Gastroesophageal sphincter (tissue), 4 donors: Measurements from ENCODE around the gene ATG2A. TPM values are rescaled to one million over a fixed set of nuclear protein-coding genes. Genes with fewer than 3 reads are reported as not detected.

Source experiments
- ATAC-seq: fragments of 150-250 bp; one replicate; pipeline ENCODE4 v1.9.1; 2016; ENCODE audit warnings: mild to moderate bottlenecking, moderate library complexity
- H3K27ac ChIP-seq, 4 donors: fragments of 200-600 bp; sonication (generic) in 3 of 4; 1 replicate in 3 of 4; 2 replicates in 1 of 4; pipeline ENCODE4 v1.5.1; 2016 to 2019
- H3K27me3 ChIP-seq: fragments of 200-600 bp; sonication (generic); one replicate; pipeline ENCODE4 v1.5.1; 2019
- H3K36me3 ChIP-seq, 2 donors: fragments of 200-600 bp; sonication (generic); one replicate each; pipeline ENCODE4 v1.5.1; 2019; ENCODE audit warnings: control low read depth in 1 of 2
- H3K4me1 ChIP-seq, 3 donors: fragments of 200-600 bp; sonication (generic); 1 replicate in 2 of 3; 2 replicates in 1 of 3; pipeline ENCODE4 v1.5.1; 2016 to 2019; ENCODE audit warnings: control low read depth in 2 of 3
- H3K4me3 ChIP-seq, 2 donors: fragments of 200-600 bp; sonication (generic); one replicate each; pipeline ENCODE4 v1.5.1; 2019; ENCODE audit warnings: mild to moderate bottlenecking in 1 of 2, moderate library complexity in 1 of 2
- H3K9me3 ChIP-seq, 3 donors: fragments of 200-600 bp; sonication (generic); one replicate each; pipeline ENCODE4 v1.5.1; 2017 to 2019; ENCODE audit warnings: control low read depth in 2 of 3
- EP300 ChIP-seq: sonication (generic); formaldehyde crosslinking; IDR thresholded peaks from one replicate; pipeline ENCODE4 v1.6.1; 2017; ENCODE audit warnings: antibody characterized with exemption, mild to moderate bottlenecking
- POLR2A ChIP-seq, 2 donors: fragments of 450-650 bp; IDR thresholded peaks; one replicate each; pipeline ENCODE4 v1.6.1; 2017; ENCODE audit warnings: antibody characterized with exemption in 2 of 2, mild to moderate bottlenecking in 2 of 2, moderate library complexity in 1 of 2
- POLR2AphosphoS5 ChIP-seq: sonication (generic); formaldehyde crosslinking; IDR thresholded peaks from one replicate; pipeline ENCODE4 v1.6.1; 2017; ENCODE audit warnings: antibody characterized with exemption
- WGBS, 2 donors: methylation state at CpG; one replicate each; pipeline ENCODE4 v1.1.5; 2018; ENCODE audit warnings: low coverage in 1 of 2; 5-methylcytosine and 5-hydroxymethylcytosine counted together
- total RNA-seq, 4 donors: library from RNA; depleted of rRNA; stranded (reverse); fragments of >200 nt; gene quantifications; one replicate each; pipeline ENCODE4 v1.1.0, GENCODE V29; 2016
- TF ChIP-seq, protein P1 (sequence below), 4 experiments: fragments of 200-600 bp in 2 of 4; fragments of 450-650 bp in 2 of 4; sonication (generic) in 1 of 4; IDR thresholded peaks; one replicate each; pipeline ENCODE4 v1.5.1; 2017 to 2019; ENCODE audit warnings: antibody characterized with exemption in 4 of 4, mild to moderate bottlenecking in 2 of 4, moderate library complexity in 2 of 4

ATG2A gene
- total RNA-seq, 4 donors from 2014 or later = 18.8 to 27.2 (median 26.3) TPM

DNA sequence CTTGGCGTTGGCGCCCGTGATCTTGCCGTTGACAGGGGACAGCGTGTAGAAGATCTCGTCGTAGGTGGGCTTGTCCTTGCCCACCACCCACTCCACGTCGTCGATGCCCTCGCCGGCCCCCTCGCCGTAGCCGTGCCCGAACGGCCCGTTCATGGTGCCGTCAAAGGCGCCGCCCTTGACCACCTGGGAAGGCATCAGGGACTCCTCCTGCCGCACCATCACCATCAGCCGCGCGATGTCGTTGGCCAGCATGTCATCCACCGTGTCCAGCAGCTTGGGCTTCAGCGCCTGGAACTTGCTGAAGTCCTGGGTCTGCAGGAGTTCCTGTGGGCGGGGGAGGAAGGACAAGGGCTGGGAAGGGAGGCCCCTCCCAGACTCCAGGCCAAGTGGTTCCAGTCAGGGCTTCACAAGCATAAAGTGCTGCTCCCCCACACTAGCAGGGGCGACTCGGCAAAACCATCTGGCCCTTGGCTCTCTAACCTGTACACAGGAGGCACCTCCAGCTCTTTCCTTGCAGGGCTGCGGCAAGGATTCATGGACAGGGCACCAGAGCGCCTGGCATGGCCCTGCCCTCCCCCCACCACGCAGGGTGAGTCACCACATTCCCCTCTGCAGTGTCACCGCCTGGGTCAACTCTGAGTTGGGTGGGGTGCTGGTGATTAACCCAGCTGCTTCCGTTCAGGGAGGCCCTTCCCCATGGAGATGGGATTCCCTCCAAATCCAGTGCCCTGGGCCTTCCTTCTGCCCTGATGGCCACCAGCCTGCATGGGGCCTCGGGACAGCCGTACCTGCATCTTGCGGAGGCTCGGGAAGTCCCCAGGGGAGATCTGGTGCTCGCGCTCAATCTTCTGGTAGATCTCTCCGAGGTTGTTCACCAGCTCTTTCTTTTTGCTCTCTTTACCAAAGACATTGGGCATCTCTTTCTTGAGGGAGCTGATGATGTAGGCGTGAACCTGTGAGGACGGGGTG lies 62.2 kb downstream of the ATG2A start:
- H3K27ac ChIP-seq = peak overlapping the region; percentile 85 to 97 (median 94)
- peaks cover 15 to 99% (median 67%) of the 10 kb centered on the region in 3 donors for H3K4me1 ChIP-seq
- no peak overlapping the region for H3K4me3 ChIP-seq
- peak; percentile 88 for ATAC-seq
- no peaks in the 10 kb centered on the region for H3K27me3 ChIP-seq
- WGBS, 2 donors = 40 to 59% methylated on average over 1 to 15 of the region's 45 CpGs
- peaks cover 0 to 54% of the 10 kb centered on the region in 2 donors for H3K36me3 ChIP-seq
- H3K9me3 ChIP-seq = no peaks in the 10 kb centered on the region
- TF ChIP-seq, protein P1, sequence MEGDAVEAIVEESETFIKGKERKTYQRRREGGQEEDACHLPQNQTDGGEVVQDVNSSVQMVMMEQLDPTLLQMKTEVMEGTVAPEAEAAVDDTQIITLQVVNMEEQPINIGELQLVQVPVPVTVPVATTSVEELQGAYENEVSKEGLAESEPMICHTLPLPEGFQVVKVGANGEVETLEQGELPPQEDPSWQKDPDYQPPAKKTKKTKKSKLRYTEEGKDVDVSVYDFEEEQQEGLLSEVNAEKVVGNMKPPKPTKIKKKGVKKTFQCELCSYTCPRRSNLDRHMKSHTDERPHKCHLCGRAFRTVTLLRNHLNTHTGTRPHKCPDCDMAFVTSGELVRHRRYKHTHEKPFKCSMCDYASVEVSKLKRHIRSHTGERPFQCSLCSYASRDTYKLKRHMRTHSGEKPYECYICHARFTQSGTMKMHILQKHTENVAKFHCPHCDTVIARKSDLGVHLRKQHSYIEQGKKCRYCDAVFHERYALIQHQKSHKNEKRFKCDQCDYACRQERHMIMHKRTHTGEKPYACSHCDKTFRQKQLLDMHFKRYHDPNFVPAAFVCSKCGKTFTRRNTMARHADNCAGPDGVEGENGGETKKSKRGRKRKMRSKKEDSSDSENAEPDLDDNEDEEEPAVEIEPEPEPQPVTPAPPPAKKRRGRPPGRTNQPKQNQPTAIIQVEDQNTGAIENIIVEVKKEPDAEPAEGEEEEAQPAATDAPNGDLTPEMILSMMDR (IDR thresholded peaks at IDR 0.05) = no peak
- no peak for TF ChIP-seq EP300
- no peak for TF ChIP-seq POLR2A (IDR thresholded peaks at IDR 0.05)
- peak; percentile 99 for TF ChIP-seq POLR2AphosphoS5

DNA sequence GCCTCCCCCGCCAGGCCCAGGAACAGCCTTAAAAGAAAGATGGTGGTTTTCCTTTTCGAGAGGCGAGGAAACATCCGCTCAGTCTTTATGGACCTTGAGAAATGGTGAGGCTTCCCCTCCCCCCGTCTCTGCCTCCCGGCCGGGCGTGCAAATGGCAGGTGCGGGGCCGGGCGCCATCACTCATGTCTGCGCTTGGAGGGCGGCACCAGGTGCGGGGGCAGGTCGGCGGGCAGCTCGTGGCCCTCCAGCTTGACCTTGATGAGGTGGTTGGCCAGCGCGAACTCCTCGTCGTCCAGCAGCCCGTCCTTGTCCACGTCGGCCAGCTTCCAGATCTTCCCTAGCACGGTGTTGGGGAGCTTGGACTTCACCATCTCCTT lies 62.9 kb downstream of the ATG2A start:
- TF ChIP-seq, protein P1 (IDR thresholded peaks at IDR 0.05) = no peak
- TF ChIP-seq EP300 (no peak), POLR2A (IDR thresholded peaks at IDR 0.05) (no peak), POLR2AphosphoS5 (no peak)
- Histone ChIP-seq H3K4me1 (peaks cover 15 to 99% (median 73%) of the 10 kb centered on the region in 3 donors), H3K9me3 (no peaks in the 10 kb centered on the region), H3K27ac (peak overlapping the region; percentile 85 to 97 (median 94)), H3K27me3 (no peaks in the 10 kb centered on the region), H3K36me3 (peaks cover 0 to 47% of the 10 kb centered on the region in 2 donors), H3K4me3 (no peak overlapping the region)
- ATAC-seq = no peak
- WGBS, 2 donors = 87% methylated on average over 3 of the region's 25 CpGs; no CpG with 5 or more reads in 1 of the 2 donors

DNA sequence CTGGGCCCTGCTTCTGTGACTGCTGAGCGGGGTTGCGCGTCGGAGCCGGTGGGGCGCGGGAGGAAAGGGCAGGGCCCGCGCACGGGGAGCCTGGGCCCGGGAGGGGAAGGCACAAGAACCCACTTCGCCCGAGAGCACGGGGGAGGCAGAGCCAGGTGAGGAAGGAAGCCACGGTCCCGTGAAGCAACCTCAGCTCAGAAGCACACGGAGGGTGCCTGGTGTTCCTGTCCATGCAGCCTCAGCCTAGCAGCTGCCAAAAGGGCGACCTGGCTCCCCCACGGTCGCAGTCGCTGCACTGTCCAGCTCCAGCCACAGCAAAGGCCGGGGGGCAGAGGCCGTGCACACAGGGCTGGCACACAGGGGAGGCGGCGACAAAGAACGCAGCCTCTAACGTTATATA lies 63.3 kb downstream of the ATG2A start:
- peak overlapping the region in 3 of 4 donors; percentile 90 to 97 (median 97) for H3K27ac ChIP-seq
- TF ChIP-seq POLR2AphosphoS5 (no peak), POLR2A (IDR thresholded peaks at IDR 0.05) (no peak), EP300 (no peak)
- TF ChIP-seq, protein P1 (IDR thresholded peaks at IDR 0.05) = no peak
- 73 to 81% methylated on average over 17 to 19 of the region's 27 CpGs for WGBS, 2 donors
- no peak overlapping the region for H3K4me3 ChIP-seq
- no peak for ATAC-seq
- H3K36me3 ChIP-seq = peaks cover 0 to 42% of the 10 kb centered on the region in 2 donors
- H3K27me3 ChIP-seq = no peaks in the 10 kb centered on the region
- H3K9me3 ChIP-seq = no peaks in the 10 kb centered on the region
- peaks cover 15 to 99% (median 72%) of the 10 kb centered on the region in 3 donors for H3K4me1 ChIP-seq

DNA sequence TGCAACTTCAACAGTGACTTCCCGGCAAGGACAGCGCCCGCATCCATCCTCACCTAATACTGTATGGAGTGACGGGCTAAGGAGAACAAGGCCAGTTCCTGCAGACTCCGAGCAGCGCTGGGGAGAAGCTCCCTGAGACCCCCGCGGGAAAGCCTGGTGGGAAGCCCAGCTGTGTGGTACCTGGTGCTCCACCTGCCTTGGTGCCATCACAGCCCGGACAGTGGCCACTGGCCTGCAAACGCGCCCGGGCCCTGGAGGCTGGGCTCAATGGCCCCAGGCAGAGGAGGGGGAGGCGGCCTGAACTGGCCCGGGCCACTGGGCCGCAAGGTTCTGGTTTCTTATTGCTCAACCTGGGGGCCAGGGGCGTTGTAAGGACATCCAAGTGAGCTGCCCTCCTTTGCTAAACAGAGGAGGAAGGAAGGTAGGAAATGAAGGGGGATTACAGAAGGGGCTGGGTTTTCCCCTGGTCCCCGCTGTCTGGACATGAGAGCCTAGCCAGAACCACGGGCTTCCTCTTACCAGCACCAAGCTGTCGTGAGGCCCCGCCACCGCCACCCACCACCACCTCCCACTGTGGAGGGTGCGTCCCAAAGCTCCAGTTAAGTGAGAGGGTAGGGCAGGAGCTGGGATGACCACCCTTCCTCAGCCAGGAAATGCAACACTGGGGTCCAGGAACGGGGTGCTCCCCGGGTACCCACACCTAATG lies 64.1 kb downstream of the ATG2A start:
- TF ChIP-seq, protein P1 (IDR thresholded peaks at IDR 0.05) = no peak
- TF ChIP-seq POLR2AphosphoS5 = no peak
- no peak for TF ChIP-seq EP300
- TF ChIP-seq POLR2A (IDR thresholded peaks at IDR 0.05) = no peak
- no peak overlapping the region for H3K4me3 ChIP-seq
- no peaks in the 10 kb centered on the region for H3K9me3 ChIP-seq
- no peak for ATAC-seq
- 43 to 88% methylated on average over 4 of the region's 24 CpGs for WGBS, 2 donors
- H3K36me3 ChIP-seq = peaks cover 0 to 35% of the 10 kb centered on the region in 2 donors
- no peaks in the 10 kb centered on the region for H3K27me3 ChIP-seq
- peaks cover 15 to 99% (median 68%) of the 10 kb centered on the region in 3 donors for H3K4me1 ChIP-seq
- H3K27ac ChIP-seq = peak overlapping the region in 3 of 4 donors; percentile 90 to 97 (median 97)
